ENCODE results near the gene FOXP1.

FOXP1 gene

DNA sequence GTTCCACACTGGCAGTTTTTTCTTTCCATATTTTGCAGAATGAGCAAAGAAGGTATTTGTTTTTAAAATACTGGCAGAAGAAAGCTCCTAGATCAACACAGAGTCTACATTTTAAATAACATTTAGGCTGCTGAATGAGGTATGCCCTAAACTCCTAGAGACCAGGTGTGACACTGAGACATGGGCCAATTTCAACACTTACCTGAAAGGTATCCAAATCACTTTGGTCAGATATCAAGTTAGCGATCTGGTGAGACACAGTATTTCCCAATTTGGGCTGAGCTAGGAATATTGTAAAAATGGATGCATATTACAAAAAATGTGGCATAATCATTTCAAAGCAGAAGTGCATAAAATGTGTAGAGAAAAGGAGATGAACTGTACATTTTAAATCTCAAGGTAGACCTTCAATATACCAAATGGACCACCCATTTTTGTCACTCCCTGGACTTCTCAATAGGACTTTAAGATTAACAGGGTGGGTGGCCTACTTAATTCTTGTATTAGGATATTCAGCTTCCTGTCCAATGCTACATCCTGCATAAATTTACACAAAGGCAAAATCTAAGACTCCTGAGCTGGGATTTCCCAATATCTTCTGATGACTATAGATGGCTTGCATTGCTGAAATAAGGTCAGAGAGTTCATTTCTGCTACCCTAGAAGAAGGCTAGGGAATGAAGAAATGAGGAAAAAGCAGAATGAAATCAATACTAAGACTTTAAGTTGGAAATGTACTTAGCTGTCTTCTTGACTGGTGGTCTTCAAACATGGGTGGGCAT, 487.8 kb downstream of the FOXP1 start:
- no peak for DNase-seq

GRCh38 chr3:71094658-71095209, 488.8 kb downstream of the FOXP1 start:
- DNase-seq: no peak

DNA sequence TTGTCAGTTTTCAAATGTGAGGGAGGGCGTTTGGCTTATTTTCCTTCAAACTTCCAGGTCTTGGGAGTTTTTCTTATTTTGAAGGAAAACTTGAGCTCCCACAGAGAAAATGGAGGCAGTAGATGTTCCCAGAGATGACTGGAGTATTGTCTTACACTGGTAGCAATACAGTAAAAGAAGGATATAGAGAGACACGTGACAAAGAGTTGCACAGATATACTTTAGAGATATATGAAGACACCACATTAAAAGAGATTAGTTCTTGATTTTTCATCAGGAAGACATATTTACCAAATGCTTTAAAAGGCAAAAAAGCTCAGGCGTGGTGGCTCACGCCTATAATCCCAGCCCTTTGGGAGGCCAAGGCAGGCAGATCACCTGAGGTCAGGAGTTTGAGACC, 490.9 kb downstream of the FOXP1 start:
- DNase-seq: no peak

DNA sequence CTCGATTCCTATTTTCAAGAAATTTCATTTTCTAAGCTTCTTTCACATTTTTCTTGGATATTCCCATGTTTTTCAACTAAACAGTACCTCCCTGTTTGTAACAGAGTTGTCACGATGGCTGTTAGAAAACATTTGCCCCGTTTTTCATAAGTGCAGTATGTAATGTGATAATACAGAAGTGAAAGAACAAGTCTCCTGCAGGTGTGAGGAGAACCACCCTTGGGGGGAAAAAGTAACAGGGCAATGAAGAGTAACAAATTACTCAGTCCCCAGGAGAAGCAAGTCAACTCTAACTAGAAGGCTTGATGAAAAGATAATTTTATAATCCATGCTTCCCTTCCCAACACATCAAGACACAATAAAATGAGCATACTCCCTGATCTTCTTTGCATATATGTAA, 493.3 kb downstream of the FOXP1 start:
- DNase-seq: no peak

DNA sequence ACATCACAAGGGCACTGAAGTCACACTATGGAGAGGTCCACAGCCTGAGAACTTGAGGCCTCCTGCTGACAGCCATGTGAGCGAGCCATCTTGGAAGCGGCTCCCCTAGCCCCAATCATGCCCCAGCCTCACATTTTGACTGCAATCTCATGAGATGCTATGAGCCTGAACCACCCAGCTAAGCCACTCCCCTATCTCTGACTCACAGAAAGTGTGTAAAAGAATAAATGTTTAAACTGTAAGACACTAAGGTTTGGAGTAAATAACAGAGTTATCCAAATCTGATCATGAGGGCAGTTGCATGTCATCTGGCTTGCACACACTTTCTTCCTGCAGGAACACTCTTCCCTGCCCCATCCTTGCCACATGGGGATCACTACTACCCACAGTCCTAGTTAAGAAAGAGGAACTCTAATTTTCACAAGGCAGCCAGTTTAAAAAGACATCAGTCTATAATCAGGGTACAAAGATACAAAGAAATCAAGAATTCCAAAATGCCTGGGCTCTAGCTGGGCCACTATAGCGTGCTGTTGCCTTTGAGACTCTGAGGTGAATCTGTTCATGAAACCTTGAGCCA, 494.2 kb downstream of the FOXP1 start:
- no peak for DNase-seq

DNA sequence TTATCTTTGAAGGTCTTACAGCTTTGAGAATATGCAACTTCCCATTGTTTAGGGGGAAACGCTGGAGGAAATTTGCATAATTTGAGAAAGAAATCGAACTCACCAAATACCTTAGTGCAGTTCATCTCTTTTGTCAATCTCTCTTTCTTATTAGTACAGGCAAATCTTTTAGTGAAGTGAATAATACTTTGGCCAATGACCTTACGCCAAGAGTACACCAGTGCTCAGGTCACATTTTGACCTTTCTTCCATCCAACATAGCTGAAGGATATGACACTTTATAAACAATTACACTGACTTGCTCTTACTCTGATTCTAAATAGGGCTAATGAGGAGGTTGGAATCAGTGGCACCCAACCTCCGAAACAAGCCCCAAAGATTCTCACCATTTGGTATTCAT, 494.8 kb downstream of the FOXP1 start:
- no peak for DNase-seq

DNA sequence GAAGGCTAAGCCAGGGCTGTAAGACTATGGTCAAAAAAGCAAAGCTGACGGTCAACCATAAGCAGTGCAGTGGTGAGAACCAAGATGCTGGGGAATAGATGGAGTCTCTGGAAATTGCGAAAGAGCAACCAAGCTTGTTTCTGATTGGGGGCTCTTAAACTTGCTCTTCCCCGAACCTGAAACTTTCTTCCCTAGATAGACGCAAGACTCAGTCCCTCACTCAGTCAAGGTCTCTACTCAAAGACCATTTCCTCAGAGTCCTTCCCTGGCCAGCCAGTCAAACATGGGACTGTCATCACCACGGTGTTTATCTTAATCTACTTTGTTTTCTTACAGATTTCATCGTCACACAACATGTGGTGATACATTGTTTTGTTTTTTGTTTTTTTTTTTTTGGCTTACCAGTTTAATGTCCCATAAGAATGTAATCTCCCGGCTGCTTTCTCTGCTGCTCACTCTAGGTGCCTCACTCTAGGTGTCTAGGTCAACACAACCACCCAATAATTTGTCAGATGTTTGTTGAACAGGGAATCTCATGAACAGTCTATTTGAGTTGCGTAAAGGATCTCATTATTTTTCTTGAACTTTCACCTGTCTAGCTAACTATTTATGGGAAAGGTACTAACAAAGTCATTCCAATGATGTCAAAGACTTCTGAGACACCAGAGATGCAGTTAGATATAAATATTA, 495.4 kb downstream of the FOXP1 start:
- no peak for DNase-seq

GRCh38 chr3:71087143-71088018, 496.1 kb downstream of the FOXP1 start:
- DNase-seq: no peak

DNA sequence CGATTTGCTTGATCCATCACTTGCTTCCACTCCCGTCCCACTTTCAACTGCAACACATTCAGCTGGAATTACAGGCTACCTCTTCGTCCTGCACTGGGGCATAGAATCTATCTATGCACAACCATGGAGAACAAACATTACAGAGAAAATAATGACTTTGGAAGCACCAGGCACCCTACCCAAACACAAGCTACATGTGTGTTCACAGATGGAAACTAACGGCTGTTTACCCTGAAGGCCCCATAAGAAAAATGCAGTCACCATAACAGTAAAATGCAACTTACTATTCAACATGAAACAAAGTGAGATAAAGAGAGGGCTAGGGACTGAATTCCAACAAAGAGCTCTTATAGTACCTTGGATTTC, 496.8 kb downstream of the FOXP1 start:
- DNase-seq: no peak

DNA sequence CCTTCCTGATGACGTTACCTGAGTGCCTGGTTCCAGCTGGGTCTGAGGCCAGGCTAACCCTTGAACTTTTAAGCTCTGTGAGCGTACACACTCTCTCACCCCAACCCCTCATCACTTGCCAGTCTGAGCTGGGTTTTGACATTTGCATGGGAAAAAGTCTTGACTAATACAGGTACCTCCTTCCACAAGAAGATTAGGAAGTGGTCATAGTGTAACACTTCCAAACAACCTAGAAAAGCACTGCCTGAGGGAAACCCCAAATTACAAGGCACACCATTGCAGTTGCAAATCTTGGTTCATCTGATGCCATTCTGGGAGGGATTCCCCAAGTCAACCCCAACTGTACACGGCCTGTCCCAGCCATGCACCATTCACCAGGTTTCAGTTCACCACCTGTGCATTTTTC, 499.8 kb downstream of the FOXP1 start:
- DNase-seq: no peak

GRCh38 chr3:71082833-71083232, 500.7 kb downstream of the FOXP1 start:
- DNase-seq: no peak

GRCh38 chr3:71080517-71081083, 502.9 kb downstream of the FOXP1 start:
- no peak for DNase-seq

- DNase-seq: no peak
These were observed 504.6 kb downstream of the FOXP1 start for GRCh38 chr3:71078723-71079525.

DNA sequence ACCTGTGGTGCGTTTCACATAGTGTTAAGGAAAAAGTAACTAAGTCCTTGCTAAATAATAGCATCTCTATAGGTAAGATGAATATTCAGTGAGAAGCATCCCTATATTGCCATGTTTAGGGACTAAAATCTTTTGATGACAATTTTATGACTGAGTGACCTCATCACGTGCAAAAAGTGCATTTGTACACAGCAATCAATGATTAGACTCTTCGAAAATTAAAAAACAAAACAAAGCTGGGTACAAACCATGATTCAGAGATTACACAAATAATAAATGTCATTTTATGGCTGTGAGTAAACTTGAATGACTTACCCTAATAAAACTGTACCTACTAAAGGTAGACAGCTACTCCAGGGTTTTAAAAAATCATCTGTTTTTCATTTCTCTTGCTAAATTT, 505.3 kb downstream of the FOXP1 start:
- no peak for DNase-seq

GRCh38 chr3:71077070-71077469, 506.5 kb downstream of the FOXP1 start:
- no peak for DNase-seq

DNA sequence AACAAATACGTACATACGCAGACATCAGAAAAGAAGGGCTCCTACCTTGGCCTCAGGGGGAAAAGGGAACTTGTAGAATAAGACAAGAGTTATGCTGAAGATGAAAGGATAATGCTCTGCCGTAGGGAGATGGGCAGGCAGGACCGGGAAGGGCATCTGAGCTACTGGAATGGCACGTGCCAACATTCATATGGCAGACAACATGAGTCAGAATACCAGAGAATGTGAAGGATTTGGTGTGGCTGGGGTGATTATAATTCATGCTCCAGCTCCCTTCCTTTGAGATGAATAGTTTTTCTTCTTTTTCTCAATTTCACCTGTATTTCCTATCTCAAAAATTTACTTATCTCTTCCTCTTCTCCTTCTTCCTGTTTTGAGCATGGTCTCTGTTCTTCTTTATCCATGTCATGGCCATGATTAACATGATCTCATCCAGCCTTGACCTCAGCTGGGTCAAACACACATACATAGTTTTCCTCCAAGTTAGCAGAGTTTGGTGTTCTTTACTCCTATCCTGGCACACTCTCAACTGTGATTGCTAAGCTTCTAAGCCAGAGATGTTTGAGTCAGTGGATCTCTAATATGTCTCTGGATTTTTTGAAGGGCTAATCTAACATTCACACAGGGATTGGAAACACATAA, 507.0 kb downstream of the FOXP1 start:
- no peak for DNase-seq

- no peak for DNase-seq
These were observed 508.0 kb downstream of the FOXP1 start for GRCh38 chr3:71075494-71075893.

DNA sequence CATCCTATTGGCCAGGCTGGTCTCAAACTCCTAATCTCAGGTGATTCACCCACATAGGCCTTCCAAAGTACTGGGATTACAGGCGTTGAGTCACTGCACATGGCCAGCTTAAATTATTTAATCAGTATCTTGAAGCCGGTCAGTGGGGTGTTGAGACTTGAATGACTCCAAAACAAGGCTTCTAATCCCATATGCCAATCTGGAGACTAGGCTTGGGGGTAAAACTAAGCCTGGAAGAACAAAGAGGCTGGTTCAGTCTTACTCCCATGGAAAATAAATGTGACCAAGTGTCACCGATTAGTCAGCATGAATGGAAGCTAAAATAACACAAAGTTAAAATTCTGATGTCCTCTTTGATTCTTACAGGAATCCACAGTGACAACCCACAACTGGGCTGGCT, 509.1 kb downstream of the FOXP1 start:
- DNase-seq: no peak

DNA sequence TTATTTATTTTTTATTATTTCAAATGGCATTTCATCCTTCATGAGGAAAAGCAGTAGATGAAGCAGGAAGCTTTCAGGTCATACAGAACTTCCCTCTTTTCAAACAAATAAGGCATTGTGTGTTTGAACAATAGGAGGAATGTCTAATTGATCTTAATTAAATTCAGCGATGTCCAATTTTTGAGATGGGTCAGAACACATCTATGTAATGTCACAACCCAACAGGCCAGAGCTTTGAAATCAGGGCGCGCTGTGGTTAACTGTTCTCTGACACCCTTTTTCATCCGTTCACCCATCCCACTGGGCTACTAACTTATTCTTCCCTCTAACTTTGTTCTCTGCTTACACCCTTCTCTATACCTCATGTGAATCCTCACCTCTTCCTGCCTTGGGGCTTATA, 510.5 kb downstream of the FOXP1 start:
- no peak for DNase-seq

GRCh38 chr3:71072287-71072686, 511.2 kb downstream of the FOXP1 start:
- DNase-seq: no peak
